Mesendoderm (in vitro differentiated cells): ENCODE results near the gene GLRX2.

Experiments
- DNase-seq: peaks from one replicate; pipeline ENCODE4 v3.0.0; 2013
- H2AK5ac ChIP-seq: 2 replicates; pipeline ENCODE4 v1.6.1; 2013; ENCODE audit warnings: low read length, inconsistent platforms
- H2BK120ac ChIP-seq: 2 replicates; pipeline ENCODE4 v1.6.1; 2013; ENCODE audit warnings: low read depth, mild to moderate bottlenecking, low read length, moderate library complexity, mixed read lengths
- H2BK15ac ChIP-seq: replicated peaks from 2 replicates; pipeline ENCODE4 v1.6.1; 2013; ENCODE audit warnings: low read depth, mild to moderate bottlenecking, moderate library complexity
- H2BK5ac ChIP-seq: 2 replicates; pipeline ENCODE4 v1.6.1; 2013; ENCODE audit warnings: low read length, inconsistent platforms
- H3K18ac ChIP-seq: 2 replicates; pipeline ENCODE4 v1.6.1; 2013; ENCODE audit warnings: mild to moderate bottlenecking, low read length, mixed read lengths
- H3K23ac ChIP-seq: one replicate; pipeline ENCODE4 v1.6.1; 2013; ENCODE audit warnings: low read length
- H3K27ac ChIP-seq: 2 replicates; pipeline ENCODE4 v1.5.1; 2013; ENCODE audit warnings: low read depth, mild to moderate bottlenecking, inconsistent platforms, low read length, moderate library complexity
- H3K27me3 ChIP-seq: 2 replicates; pipeline ENCODE4 v1.6.1; 2013; ENCODE audit warnings: low read length, control low read depth, mild to moderate bottlenecking, inconsistent platforms; ENCODE audit not compliant: insufficient read depth, poor library complexity
- H3K36me3 ChIP-seq: 2 replicates; pipeline ENCODE4 v1.6.1; 2013; ENCODE audit warnings: low read length, inconsistent platforms; ENCODE audit not compliant: control insufficient read depth, insufficient read depth
- H3K4ac ChIP-seq: one replicate; pipeline ENCODE4 v1.6.1; 2013; ENCODE audit warnings: low read depth, mild to moderate bottlenecking, low read length, moderate library complexity
- H3K4me1 ChIP-seq: 2 replicates; pipeline ENCODE4 v1.6.1; 2013; ENCODE audit warnings: low read depth, low read length, inconsistent platforms; ENCODE audit not compliant: control insufficient read depth
- H3K4me2 ChIP-seq: 2 replicates; pipeline ENCODE4 v1.6.1; 2013; ENCODE audit warnings: low read length
- H3K4me3 ChIP-seq: 2 replicates; pipeline ENCODE4 v1.5.1; 2013; ENCODE audit warnings: mild to moderate bottlenecking, low read length
- H3K56ac ChIP-seq: one replicate; pipeline ENCODE4 v1.6.1; 2013; ENCODE audit warnings: low read length
- H3K79me1 ChIP-seq: 2 replicates; pipeline ENCODE4 v1.6.1; 2013; ENCODE audit warnings: low read length, inconsistent platforms
- H3K79me2 ChIP-seq: 2 replicates; pipeline ENCODE4 v1.6.1; 2013; ENCODE audit warnings: mild to moderate bottlenecking, low read length; ENCODE audit not compliant: control insufficient read depth, insufficient read depth
- H3K9ac ChIP-seq: 2 replicates; pipeline ENCODE4 v1.6.1; 2013; ENCODE audit warnings: low read length, inconsistent platforms
- H4K5ac ChIP-seq: one replicate; pipeline ENCODE4 v1.6.1; 2013; ENCODE audit warnings: low read length
- H4K8ac ChIP-seq: one replicate; pipeline ENCODE4 v1.6.1; 2013; ENCODE audit warnings: low read depth, mild to moderate bottlenecking, control low read depth, low read length, moderate library complexity
- WGBS: extraction: QIAGEN DNeasy Blood & Tissue Kit; methylation state at CpG from one replicate; pipeline ENCODE4 v1.1.7; 2013; ENCODE audit warnings: low lambda C conversion rate, missing lambda C conversion rate; ENCODE audit not compliant: insufficient coverage; ENCODE audit errors: extremely low coverage; 5-methylcytosine and 5-hydroxymethylcytosine counted together

GLRX2 gene

GRCh38 chr1:193069748-193070385 is 35.3 kb downstream of the GLRX2 start:
- no peak overlapping the region for H4K8ac ChIP-seq
- no peak overlapping the region for H3K23ac ChIP-seq
- DNase-seq, result peak; percentile 75
- peaks cover 14% of the 10 kb centered on the region for H3K79me2 ChIP-seq
- H3K4ac ChIP-seq, result no peak overlapping the region
- H3K79me1 ChIP-seq, result peaks cover 13% of the 10 kb centered on the region
- WGBS, result no CpG with 5 or more reads among the region's 4 CpGs
- H3K4me3 ChIP-seq, result no peak overlapping the region
- no peak overlapping the region for H3K56ac ChIP-seq
- H2BK15ac ChIP-seq, result no peak overlapping the region
- H3K4me1 ChIP-seq, result peaks cover 2% of the 10 kb centered on the region
- no peak overlapping the region for H3K18ac ChIP-seq
- no peak overlapping the region for H3K4me2 ChIP-seq
- H3K36me3 ChIP-seq, result no peaks in the 10 kb centered on the region
- no peak overlapping the region for H2BK5ac ChIP-seq
- no peak overlapping the region for H4K5ac ChIP-seq
- no peaks in the 10 kb centered on the region for H3K27me3 ChIP-seq
- H2AK5ac ChIP-seq, result no peak overlapping the region
- H3K27ac ChIP-seq, result no peak overlapping the region
- no peak overlapping the region for H2BK120ac ChIP-seq
- no peak overlapping the region for H3K9ac ChIP-seq

- no peak overlapping the region for H3K4me3 ChIP-seq
- H3K79me1 ChIP-seq, result peaks cover 19% of the 10 kb centered on the region
- H4K5ac ChIP-seq, result no peak overlapping the region
- H3K4me1 ChIP-seq, result peaks cover 2% of the 10 kb centered on the region
- H3K23ac ChIP-seq, result no peak overlapping the region
- H3K4ac ChIP-seq, result no peak overlapping the region
- no peak overlapping the region for H2BK15ac ChIP-seq
- no peaks in the 10 kb centered on the region for H3K27me3 ChIP-seq
- H3K9ac ChIP-seq, result no peak overlapping the region
- no peak overlapping the region for H4K8ac ChIP-seq
- no peaks in the 10 kb centered on the region for H3K36me3 ChIP-seq
- H3K79me2 ChIP-seq, result peaks cover 22% of the 10 kb centered on the region
- no peak overlapping the region for H2BK120ac ChIP-seq
- H3K4me2 ChIP-seq, result no peak overlapping the region
- no peak overlapping the region for H2AK5ac ChIP-seq
- no peak overlapping the region for H3K56ac ChIP-seq
- no peak for DNase-seq
- no peak overlapping the region for H2BK5ac ChIP-seq
- H3K27ac ChIP-seq, result no peak overlapping the region
- H3K18ac ChIP-seq, result no peak overlapping the region
Measured at GRCh38 chr1:193068013-193068412, 37.2 kb downstream of the GLRX2 start.

GRCh38 chr1:193066606-193067005 is 38.6 kb downstream of the GLRX2 start:
- Histone ChIP-seq H3K4me1 (peaks cover 2% of the 10 kb centered on the region), H2BK5ac (no peak overlapping the region), H3K23ac (no peak overlapping the region), H3K18ac (no peak overlapping the region), H2AK5ac (no peak overlapping the region), H3K36me3 (no peaks in the 10 kb centered on the region), H3K56ac (no peak overlapping the region), H3K27me3 (no peaks in the 10 kb centered on the region), H3K27ac (no peak overlapping the region), H3K79me1 (peaks cover 19% of the 10 kb centered on the region), H3K79me2 (peaks cover 31% of the 10 kb centered on the region), H3K4me2 (no peak overlapping the region), H4K8ac (no peak overlapping the region), H3K9ac (no peak overlapping the region), H3K4me3 (no peak overlapping the region), H4K5ac (no peak overlapping the region), H2BK15ac (no peak overlapping the region), H2BK120ac (no peak overlapping the region), H3K4ac (no peak overlapping the region)
- DNase-seq, result no peak
- no CpG with 5 or more reads among the region's 4 CpGs for WGBS

GRCh38 chr1:193065954-193066353 is 39.3 kb downstream of the GLRX2 start:
- no peak overlapping the region for H3K9ac ChIP-seq
- H3K23ac ChIP-seq, result no peak overlapping the region
- H3K4me2 ChIP-seq, result no peak overlapping the region
- no peak overlapping the region for H4K5ac ChIP-seq
- H2BK15ac ChIP-seq, result no peak overlapping the region
- H3K36me3 ChIP-seq, result no peaks in the 10 kb centered on the region
- no peak overlapping the region for H2AK5ac ChIP-seq
- H3K4me1 ChIP-seq, result peaks cover 2% of the 10 kb centered on the region
- H2BK5ac ChIP-seq, result no peak overlapping the region
- no peak overlapping the region for H3K27ac ChIP-seq
- H3K4me3 ChIP-seq, result no peak overlapping the region
- peaks cover 19% of the 10 kb centered on the region for H3K79me1 ChIP-seq
- no peak overlapping the region for H3K18ac ChIP-seq
- no peak for DNase-seq
- H3K56ac ChIP-seq, result no peak overlapping the region
- H3K4ac ChIP-seq, result no peak overlapping the region
- no peak overlapping the region for H2BK120ac ChIP-seq
- H4K8ac ChIP-seq, result no peak overlapping the region
- H3K27me3 ChIP-seq, result no peaks in the 10 kb centered on the region
- H3K79me2 ChIP-seq, result peaks cover 35% of the 10 kb centered on the region

- Histone ChIP-seq H3K23ac (no peak overlapping the region), H3K56ac (no peak overlapping the region), H2BK15ac (no peak overlapping the region), H3K4me1 (no peaks in the 10 kb centered on the region), H2BK5ac (no peak overlapping the region), H3K36me3 (no peaks in the 10 kb centered on the region), H3K4ac (no peak overlapping the region), H2AK5ac (no peak overlapping the region), H4K8ac (no peak overlapping the region), H4K5ac (no peak overlapping the region), H3K27me3 (no peaks in the 10 kb centered on the region), H2BK120ac (no peak overlapping the region), H3K4me3 (no peak overlapping the region), H3K4me2 (no peak overlapping the region), H3K27ac (no peak overlapping the region), H3K18ac (no peak overlapping the region), H3K9ac (no peak overlapping the region), H3K79me1 (peaks cover 12% of the 10 kb centered on the region), H3K79me2 (peaks cover 46% of the 10 kb centered on the region)
- no CpG with 5 or more reads among the region's 4 CpGs for WGBS
- DNase-seq, result no peak
Measured at GRCh38 chr1:193062698-193063463, 42.3 kb downstream of the GLRX2 start.

GRCh38 chr1:193060938-193061337 is 44.3 kb downstream of the GLRX2 start:
- Histone ChIP-seq H2BK120ac (no peak overlapping the region), H3K36me3 (no peaks in the 10 kb centered on the region), H2AK5ac (no peak overlapping the region), H2BK5ac (no peak overlapping the region), H4K8ac (no peak overlapping the region), H3K4me2 (peak overlapping the region; percentile 39), H3K27me3 (no peaks in the 10 kb centered on the region), H3K4ac (no peak overlapping the region), H3K18ac (no peak overlapping the region), H2BK15ac (no peak overlapping the region), H3K9ac (peak overlapping the region; percentile 28), H4K5ac (no peak overlapping the region), H3K79me1 (peaks cover 7% of the 10 kb centered on the region), H3K4me3 (no peak overlapping the region), H3K4me1 (no peaks in the 10 kb centered on the region), H3K56ac (peak overlapping the region; percentile 29), H3K23ac (no peak overlapping the region), H3K79me2 (peaks cover 53% of the 10 kb centered on the region), H3K27ac (no peak overlapping the region)
- DNase-seq, result no peak
- WGBS, result no CpG with 5 or more reads among the region's 2 CpGs
